ENCODE data around the gene PCNP.

DNA sequence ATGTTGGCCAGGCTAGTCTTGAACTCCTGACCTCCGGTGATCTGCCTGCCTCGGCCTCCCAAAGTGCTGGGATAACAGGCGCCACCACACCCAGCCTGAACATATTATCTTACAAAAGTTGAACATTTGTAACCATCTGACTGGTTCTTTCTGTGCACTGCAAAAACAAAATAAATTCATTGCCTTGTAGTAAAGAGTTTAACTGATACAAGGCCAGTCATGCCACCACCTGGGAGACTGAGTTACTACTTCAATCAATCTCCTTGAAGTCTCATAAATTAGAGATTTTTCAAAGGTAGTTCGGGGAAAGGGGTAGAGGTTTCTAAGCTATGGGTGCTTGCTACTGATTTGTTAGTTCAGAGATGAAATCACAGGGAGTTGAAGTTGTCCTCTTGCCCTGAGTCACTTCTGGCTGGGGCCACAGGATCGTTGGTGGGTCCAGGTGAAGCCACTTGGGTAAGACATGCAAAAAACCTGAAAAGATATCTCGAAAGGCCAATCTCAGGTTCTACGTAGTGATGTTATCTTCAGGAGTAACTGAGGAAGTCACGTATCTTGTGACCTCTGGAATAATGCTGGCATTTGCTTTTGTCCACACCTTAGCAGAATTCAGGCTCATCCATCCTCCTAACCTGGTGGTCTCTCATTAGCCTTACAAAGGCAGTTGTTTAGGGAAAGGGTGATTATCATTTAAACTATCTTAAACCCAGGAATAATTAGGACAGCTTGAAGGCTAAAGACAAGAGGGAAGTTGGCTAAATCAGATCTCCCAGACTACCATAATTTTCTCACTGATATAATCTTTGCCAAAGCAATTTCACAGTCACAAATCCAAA lies 69.2 kb downstream of the PCNP start:
- TF ChIP-seq, protein P1, sequence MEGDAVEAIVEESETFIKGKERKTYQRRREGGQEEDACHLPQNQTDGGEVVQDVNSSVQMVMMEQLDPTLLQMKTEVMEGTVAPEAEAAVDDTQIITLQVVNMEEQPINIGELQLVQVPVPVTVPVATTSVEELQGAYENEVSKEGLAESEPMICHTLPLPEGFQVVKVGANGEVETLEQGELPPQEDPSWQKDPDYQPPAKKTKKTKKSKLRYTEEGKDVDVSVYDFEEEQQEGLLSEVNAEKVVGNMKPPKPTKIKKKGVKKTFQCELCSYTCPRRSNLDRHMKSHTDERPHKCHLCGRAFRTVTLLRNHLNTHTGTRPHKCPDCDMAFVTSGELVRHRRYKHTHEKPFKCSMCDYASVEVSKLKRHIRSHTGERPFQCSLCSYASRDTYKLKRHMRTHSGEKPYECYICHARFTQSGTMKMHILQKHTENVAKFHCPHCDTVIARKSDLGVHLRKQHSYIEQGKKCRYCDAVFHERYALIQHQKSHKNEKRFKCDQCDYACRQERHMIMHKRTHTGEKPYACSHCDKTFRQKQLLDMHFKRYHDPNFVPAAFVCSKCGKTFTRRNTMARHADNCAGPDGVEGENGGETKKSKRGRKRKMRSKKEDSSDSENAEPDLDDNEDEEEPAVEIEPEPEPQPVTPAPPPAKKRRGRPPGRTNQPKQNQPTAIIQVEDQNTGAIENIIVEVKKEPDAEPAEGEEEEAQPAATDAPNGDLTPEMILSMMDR (conservative IDR thresholded peaks at IDR 0.05 in 1 of 2, IDR thresholded peaks at IDR 0.05 in 1 of 2; ENCODE audit: low read depth in 1 of 2, low read length in 2 of 2), result no peak
- TF ChIP-seq EZH2 (IDR thresholded peaks at IDR 0.05; ENCODE audit: low read length, missing control alignments), result no peak
